Measurements from ENCODE around the gene SLC39A11.
A peak's percentile ranks its signal among the peaks of the same experiment; 100 is the strongest.

SLC39A11 gene

DNA sequence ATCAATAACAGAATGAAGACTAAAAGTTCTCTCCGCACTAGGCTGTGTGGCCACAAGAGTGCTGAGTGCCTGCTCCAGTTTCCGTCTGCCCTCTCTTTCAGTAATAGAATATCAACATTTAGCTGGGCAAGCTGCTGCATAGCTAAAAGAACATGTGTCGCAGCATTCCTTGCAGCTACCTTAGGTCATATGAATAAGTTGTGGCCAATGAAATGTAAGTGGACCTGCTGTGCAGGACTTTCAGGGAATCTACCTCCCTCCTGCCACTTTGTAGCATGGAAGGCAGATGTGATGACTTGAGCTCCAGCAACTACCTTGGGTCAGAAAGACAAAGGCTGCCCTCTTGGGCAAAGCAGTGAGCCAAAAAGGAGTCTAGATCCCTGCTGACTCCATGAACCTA, 25.4 kb downstream of the SLC39A11 start:
- CTCF ChIA-PET = no interaction called here
- H3K9me3 ChIP-seq (ENCODE audit: control extremely low read depth in 1 of 5, control insufficient read depth in 4 of 5, insufficient read depth in 2 of 5, low read depth in 1 of 5, low read length in 4 of 5) = peaks cover 0 to 5% (median 0%) of the 10 kb centered on the region in 5 experiments
- H3K4me3 ChIP-seq (ENCODE audit: control insufficient read depth in 1 of 7, extremely low read depth in 1 of 7, insufficient read depth in 4 of 7, low read depth in 2 of 7, low read length in 6 of 7) = no peak overlapping the region
- H3K36me3 ChIP-seq (ENCODE audit: control insufficient read depth in 4 of 4, insufficient read depth in 4 of 4, low read length in 3 of 4) = peaks cover 0 to 22% (median 7%) of the 10 kb centered on the region in 4 experiments
- POLR2A ChIA-PET = no interaction called here
- WGBS (ENCODE audit: insufficient coverage) = 100% methylated on average over 2 of the region's 3 CpGs
- no peak overlapping the region for H3K27ac ChIP-seq (ENCODE audit: insufficient read depth in 1 of 2, low read depth in 1 of 2, low read length in 2 of 2, poor library complexity in 1 of 2, severe bottlenecking in 2 of 2)
- H3K27me3 ChIP-seq (replicated peaks in 2 of 5; ENCODE audit: control insufficient read depth in 4 of 5, insufficient read depth in 5 of 5, low read length in 4 of 5) = no peaks in the 10 kb centered on the region
- H3K4me1 ChIP-seq (ENCODE audit: control extremely low read depth in 1 of 4, control insufficient read depth in 4 of 4, insufficient read depth in 4 of 4, low read length in 3 of 4) = peaks cover 0 to 11% (median 5%) of the 10 kb centered on the region in 4 experiments
- DNase-seq = no peak

DNA sequence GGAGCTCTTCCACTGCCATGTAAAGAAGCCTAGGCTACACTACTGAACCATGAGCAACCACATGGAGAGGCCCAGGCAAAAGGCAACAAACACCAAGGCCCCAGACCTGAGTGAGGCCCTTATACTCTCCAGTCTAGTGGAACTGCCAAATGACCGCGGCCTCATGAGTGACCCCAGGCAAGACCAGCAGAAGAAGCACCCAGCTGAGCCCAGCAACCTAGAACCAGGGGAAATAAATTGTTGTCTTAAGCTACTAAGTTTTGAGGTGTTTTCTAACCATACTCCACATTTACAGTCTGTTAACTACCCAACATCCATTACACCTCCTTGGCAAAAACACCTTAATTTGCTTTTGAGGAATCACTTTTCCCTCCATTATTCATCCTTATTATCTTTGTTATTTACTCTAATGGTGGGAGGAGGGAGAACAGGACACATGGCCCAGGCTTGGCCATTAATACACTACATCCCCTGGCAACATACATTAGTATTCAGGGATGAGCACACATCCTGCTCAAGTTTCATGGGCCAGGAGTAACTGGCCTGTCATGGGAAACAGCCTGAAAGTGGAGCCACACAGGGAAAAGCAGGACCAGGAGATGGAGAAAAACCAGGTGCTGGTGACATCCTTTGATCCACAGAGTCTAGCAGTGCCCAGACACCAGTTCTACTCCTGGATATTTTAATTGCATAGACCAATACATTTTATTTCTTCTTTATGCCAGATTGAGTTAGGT, 26.2 kb downstream of the SLC39A11 start:
- POLR2A ChIA-PET = no interaction called here
- DNase-seq = no peak
- Histone ChIP-seq H3K4me3 (ENCODE audit: control insufficient read depth in 1 of 7, extremely low read depth in 1 of 7, insufficient read depth in 4 of 7, low read depth in 2 of 7, low read length in 6 of 7) (no peak overlapping the region), H3K4me1 (ENCODE audit: control extremely low read depth in 1 of 4, control insufficient read depth in 4 of 4, insufficient read depth in 4 of 4, low read length in 3 of 4) (peaks cover 0 to 11% (median 5%) of the 10 kb centered on the region in 4 experiments), H3K27ac (ENCODE audit: insufficient read depth in 1 of 2, low read depth in 1 of 2, low read length in 2 of 2, poor library complexity in 1 of 2, severe bottlenecking in 2 of 2) (no peak overlapping the region), H3K9me3 (ENCODE audit: control extremely low read depth in 1 of 5, control insufficient read depth in 4 of 5, insufficient read depth in 2 of 5, low read depth in 1 of 5, low read length in 4 of 5) (peaks cover 0 to 4% (median 0%) of the 10 kb centered on the region in 5 experiments), H3K36me3 (ENCODE audit: control insufficient read depth in 4 of 4, insufficient read depth in 4 of 4, low read length in 3 of 4) (peaks cover 0 to 18% (median 4%) of the 10 kb centered on the region in 4 experiments), H3K27me3 (replicated peaks in 2 of 5; ENCODE audit: control insufficient read depth in 4 of 5, insufficient read depth in 5 of 5, low read length in 4 of 5) (no peaks in the 10 kb centered on the region)
- CTCF ChIA-PET = interaction anchor here (0.6 to 1.0 kb wide), 2 partner anchors 339 to 1152 kb away, joined by 3 read pairs; no protein-coding TSS in a partner anchor
- WGBS (ENCODE audit: insufficient coverage) = no CpG with 5 or more reads among the region's 2 CpGs

DNA sequence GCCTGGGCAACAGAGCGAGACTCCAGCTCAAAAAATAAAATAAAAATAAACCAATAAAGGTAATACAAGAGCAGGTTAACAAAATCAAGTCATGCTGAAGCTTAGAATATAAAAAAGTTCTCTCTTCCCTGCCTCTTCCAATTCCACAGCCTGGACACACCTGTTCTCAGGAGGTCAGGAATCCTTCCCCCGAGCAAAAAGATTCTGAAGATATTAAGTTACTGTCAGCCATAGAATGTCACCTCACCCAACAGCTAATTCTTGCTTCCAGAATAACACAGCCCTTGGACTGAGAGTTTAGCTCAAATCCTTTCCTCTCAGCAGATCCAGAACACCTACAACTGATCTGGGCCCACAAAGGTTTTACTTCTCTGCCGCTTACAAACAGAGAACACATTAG, 27.1 kb downstream of the SLC39A11 start:
- POLR2A ChIA-PET = no interaction called here
- DNase-seq = no peak
- peaks cover 0 to 10% (median 3%) of the 10 kb centered on the region in 4 experiments for H3K36me3 ChIP-seq (ENCODE audit: control insufficient read depth in 4 of 4, insufficient read depth in 4 of 4, low read length in 3 of 4)
- CTCF ChIA-PET = interaction anchor here (1.0 kb wide), 1 partner anchor 338 kb away, joined by 3 read pairs; no protein-coding TSS in a partner anchor
- peaks cover 0 to 11% (median 5%) of the 10 kb centered on the region in 4 experiments for H3K4me1 ChIP-seq (ENCODE audit: control extremely low read depth in 1 of 4, control insufficient read depth in 4 of 4, insufficient read depth in 4 of 4, low read length in 3 of 4)
- H3K4me3 ChIP-seq (ENCODE audit: control insufficient read depth in 1 of 7, extremely low read depth in 1 of 7, insufficient read depth in 4 of 7, low read depth in 2 of 7, low read length in 6 of 7) = no peak overlapping the region
- no peaks in the 10 kb centered on the region for H3K27me3 ChIP-seq (replicated peaks in 2 of 5; ENCODE audit: control insufficient read depth in 4 of 5, insufficient read depth in 5 of 5, low read length in 4 of 5)
- no peak overlapping the region for H3K27ac ChIP-seq (ENCODE audit: insufficient read depth in 1 of 2, low read depth in 1 of 2, low read length in 2 of 2, poor library complexity in 1 of 2, severe bottlenecking in 2 of 2)
- peaks cover 0 to 1% (median 0%) of the 10 kb centered on the region in 5 experiments for H3K9me3 ChIP-seq (ENCODE audit: control extremely low read depth in 1 of 5, control insufficient read depth in 4 of 5, insufficient read depth in 2 of 5, low read depth in 1 of 5, low read length in 4 of 5)
- WGBS (ENCODE audit: insufficient coverage) = 100% methylated on average over 1 of the region's 3 CpGs

DNA sequence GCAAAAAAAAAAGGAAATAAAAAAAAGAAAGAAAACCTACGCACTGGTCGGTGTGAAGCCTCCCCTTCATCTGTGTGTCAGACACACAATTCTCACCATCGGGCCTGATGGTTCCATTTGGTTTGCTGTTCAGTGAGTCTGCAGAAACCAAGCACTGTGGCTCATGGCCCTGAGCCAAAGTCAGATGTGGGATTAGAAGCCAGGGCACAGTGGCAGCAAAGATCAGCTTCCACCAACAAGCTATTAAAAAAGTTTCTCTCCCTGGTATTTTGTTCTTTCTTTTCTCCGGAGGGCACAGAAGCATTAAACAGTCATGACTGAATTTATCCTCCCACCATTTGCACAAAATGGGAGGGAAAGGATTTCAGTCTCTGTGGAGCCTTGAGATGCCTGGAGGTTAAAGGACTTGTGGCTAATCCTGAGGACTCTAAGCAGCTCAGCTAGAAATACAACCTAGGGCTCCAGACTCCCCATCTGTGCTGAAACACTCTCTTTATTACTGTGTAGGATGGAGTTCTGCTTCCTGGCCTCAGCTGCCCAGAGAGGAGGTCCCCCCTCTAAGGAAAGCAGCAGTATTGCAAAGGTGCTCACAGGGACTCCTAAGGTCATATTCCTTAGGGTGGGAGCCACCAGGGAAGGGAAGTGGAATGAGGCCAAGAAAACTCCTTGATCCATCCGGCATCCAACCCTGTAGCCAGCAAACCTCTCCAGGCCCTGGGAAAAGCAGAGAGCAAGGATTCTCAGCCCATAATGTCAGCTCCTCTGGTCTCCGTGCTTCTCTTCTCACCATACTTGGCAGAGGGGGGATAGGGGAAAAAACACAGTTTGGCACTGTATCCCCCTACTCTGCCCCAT, 28.2 kb downstream of the SLC39A11 start:
- 0% methylated on average over 3 of the region's 6 CpGs for WGBS (ENCODE audit: insufficient coverage)
- peak; percentile 39 to 88 (median 80) for DNase-seq
- Histone ChIP-seq H3K9me3 (ENCODE audit: control extremely low read depth in 1 of 5, control insufficient read depth in 4 of 5, insufficient read depth in 2 of 5, low read depth in 1 of 5, low read length in 4 of 5) (no peaks in the 10 kb centered on the region), H3K27me3 (replicated peaks in 2 of 5; ENCODE audit: control insufficient read depth in 4 of 5, insufficient read depth in 5 of 5, low read length in 4 of 5) (no peaks in the 10 kb centered on the region), H3K4me1 (ENCODE audit: control extremely low read depth in 1 of 4, control insufficient read depth in 4 of 4, insufficient read depth in 4 of 4, low read length in 3 of 4) (peaks cover 0 to 11% (median 5%) of the 10 kb centered on the region in 4 experiments), H3K27ac (ENCODE audit: insufficient read depth in 1 of 2, low read depth in 1 of 2, low read length in 2 of 2, poor library complexity in 1 of 2, severe bottlenecking in 2 of 2) (no peak overlapping the region), H3K4me3 (ENCODE audit: control insufficient read depth in 1 of 7, extremely low read depth in 1 of 7, insufficient read depth in 4 of 7, low read depth in 2 of 7, low read length in 6 of 7) (peak overlapping the region in 1 of 7 experiments; percentile 2), H3K36me3 (ENCODE audit: control insufficient read depth in 4 of 4, insufficient read depth in 4 of 4, low read length in 3 of 4) (peaks cover 0 to 6% (median 3%) of the 10 kb centered on the region in 4 experiments)
- ChIA-PET CTCF (no interaction called here), POLR2A (no interaction called here)

DNA sequence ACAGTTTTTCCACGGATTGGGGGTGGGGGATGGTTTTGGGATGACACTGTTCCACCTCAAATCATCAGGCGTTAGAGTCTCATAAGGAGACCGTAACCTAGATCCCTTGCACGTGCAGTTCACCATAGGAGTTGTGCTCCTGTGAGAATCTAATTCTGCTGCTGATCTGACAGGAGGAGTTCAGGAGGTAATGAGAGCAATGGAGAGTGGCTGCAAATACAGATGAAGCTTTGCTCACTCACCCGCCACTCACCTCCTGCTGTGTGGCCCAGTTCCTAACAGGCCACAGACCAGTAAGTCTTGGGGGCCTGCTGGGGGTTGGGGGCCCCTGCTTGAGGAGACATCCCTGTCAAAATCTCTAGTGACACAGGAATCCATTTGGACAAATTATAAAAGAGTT, 29.8 kb downstream of the SLC39A11 start:
- no peaks in the 10 kb centered on the region for H3K27me3 ChIP-seq (replicated peaks in 2 of 5; ENCODE audit: control insufficient read depth in 4 of 5, insufficient read depth in 5 of 5, low read length in 4 of 5)
- no peak overlapping the region for H3K27ac ChIP-seq (ENCODE audit: insufficient read depth in 1 of 2, low read depth in 1 of 2, low read length in 2 of 2, poor library complexity in 1 of 2, severe bottlenecking in 2 of 2)
- H3K9me3 ChIP-seq (ENCODE audit: control extremely low read depth in 1 of 5, control insufficient read depth in 4 of 5, insufficient read depth in 2 of 5, low read depth in 1 of 5, low read length in 4 of 5) = no peaks in the 10 kb centered on the region
- peaks cover 0 to 11% (median 5%) of the 10 kb centered on the region in 4 experiments for H3K4me1 ChIP-seq (ENCODE audit: control extremely low read depth in 1 of 4, control insufficient read depth in 4 of 4, insufficient read depth in 4 of 4, low read length in 3 of 4)
- WGBS (ENCODE audit: insufficient coverage) = 83% methylated on average over 1 of the region's 5 CpGs
- ChIA-PET CTCF (no interaction called here), POLR2A (no interaction called here)
- no peak for DNase-seq
- H3K36me3 ChIP-seq (ENCODE audit: control insufficient read depth in 4 of 4, insufficient read depth in 4 of 4, low read length in 3 of 4) = peaks cover 0 to 2% (median 0%) of the 10 kb centered on the region in 4 experiments
- H3K4me3 ChIP-seq (ENCODE audit: control insufficient read depth in 1 of 7, extremely low read depth in 1 of 7, insufficient read depth in 4 of 7, low read depth in 2 of 7, low read length in 6 of 7) = no peak overlapping the region

DNA sequence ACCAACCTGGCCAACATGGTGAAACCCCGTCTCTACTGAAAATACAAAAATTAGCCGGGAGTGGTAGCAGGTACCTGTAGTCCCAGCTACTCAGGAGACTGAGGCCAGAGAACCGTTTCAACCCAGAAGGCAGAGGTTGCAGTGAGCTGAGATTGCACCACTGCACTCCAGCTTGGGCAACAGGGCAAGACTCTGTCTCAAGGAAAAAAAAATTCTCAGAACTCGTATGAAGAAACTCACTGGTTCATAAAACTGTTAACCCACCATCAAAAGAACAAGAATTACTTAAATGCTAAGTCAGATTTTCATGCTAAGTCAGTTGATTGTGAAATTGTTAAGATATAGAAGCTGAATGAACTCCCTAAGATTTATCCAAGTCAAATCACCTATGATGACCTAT, 31.3 kb downstream of the SLC39A11 start:
- ChIA-PET CTCF (no interaction called here), POLR2A (no interaction called here)
- no peak overlapping the region for H3K4me3 ChIP-seq (ENCODE audit: control insufficient read depth in 1 of 7, extremely low read depth in 1 of 7, insufficient read depth in 4 of 7, low read depth in 2 of 7, low read length in 6 of 7)
- WGBS (ENCODE audit: insufficient coverage) = 96% methylated on average over 3 of the region's 4 CpGs
- H3K4me1 ChIP-seq (ENCODE audit: control extremely low read depth in 1 of 4, control insufficient read depth in 4 of 4, insufficient read depth in 4 of 4, low read length in 3 of 4) = peaks cover 0 to 11% (median 5%) of the 10 kb centered on the region in 4 experiments
- DNase-seq = no peak
- no peaks in the 10 kb centered on the region for H3K9me3 ChIP-seq (ENCODE audit: control extremely low read depth in 1 of 5, control insufficient read depth in 4 of 5, insufficient read depth in 2 of 5, low read depth in 1 of 5, low read length in 4 of 5)
- H3K27ac ChIP-seq (ENCODE audit: insufficient read depth in 1 of 2, low read depth in 1 of 2, low read length in 2 of 2, poor library complexity in 1 of 2, severe bottlenecking in 2 of 2) = no peak overlapping the region
- H3K27me3 ChIP-seq (replicated peaks in 2 of 5; ENCODE audit: control insufficient read depth in 4 of 5, insufficient read depth in 5 of 5, low read length in 4 of 5) = no peaks in the 10 kb centered on the region
- peaks cover 0 to 3% (median 0%) of the 10 kb centered on the region in 4 experiments for H3K36me3 ChIP-seq (ENCODE audit: control insufficient read depth in 4 of 4, insufficient read depth in 4 of 4, low read length in 3 of 4)

DNA sequence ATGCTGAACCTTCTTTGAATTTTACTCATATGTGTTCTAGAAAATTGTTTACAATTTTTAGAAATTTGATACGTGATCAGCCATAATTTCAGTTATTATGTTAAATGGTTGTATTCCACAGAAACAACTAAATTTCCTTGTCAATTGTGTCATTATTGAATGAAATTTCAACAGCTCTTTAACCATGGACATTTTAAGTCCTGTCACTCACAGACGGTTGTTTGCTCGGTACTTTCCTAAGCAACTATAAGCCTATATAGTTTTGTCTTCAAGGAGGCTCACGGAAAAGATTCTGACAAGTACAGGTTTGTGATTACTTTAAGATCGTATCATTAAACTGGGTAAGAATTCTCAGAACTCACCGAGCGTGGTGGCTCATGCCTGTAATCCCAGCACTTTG, 31.8 kb downstream of the SLC39A11 start:
- no peak overlapping the region for H3K27ac ChIP-seq (ENCODE audit: insufficient read depth in 1 of 2, low read depth in 1 of 2, low read length in 2 of 2, poor library complexity in 1 of 2, severe bottlenecking in 2 of 2)
- H3K9me3 ChIP-seq (ENCODE audit: control extremely low read depth in 1 of 5, control insufficient read depth in 4 of 5, insufficient read depth in 2 of 5, low read depth in 1 of 5, low read length in 4 of 5) = no peaks in the 10 kb centered on the region
- WGBS (ENCODE audit: insufficient coverage) = 98% methylated on average over 5 of the region's 7 CpGs
- CTCF ChIA-PET = no interaction called here
- no peaks in the 10 kb centered on the region for H3K27me3 ChIP-seq (replicated peaks in 2 of 5; ENCODE audit: control insufficient read depth in 4 of 5, insufficient read depth in 5 of 5, low read length in 4 of 5)
- DNase-seq = no peak
- H3K4me1 ChIP-seq (ENCODE audit: control extremely low read depth in 1 of 4, control insufficient read depth in 4 of 4, insufficient read depth in 4 of 4, low read length in 3 of 4) = peaks cover 0 to 11% (median 5%) of the 10 kb centered on the region in 4 experiments
- POLR2A ChIA-PET = no interaction called here
- H3K4me3 ChIP-seq (ENCODE audit: control insufficient read depth in 1 of 7, extremely low read depth in 1 of 7, insufficient read depth in 4 of 7, low read depth in 2 of 7, low read length in 6 of 7) = no peak overlapping the region
- peaks cover 0 to 3% (median 0%) of the 10 kb centered on the region in 4 experiments for H3K36me3 ChIP-seq (ENCODE audit: control insufficient read depth in 4 of 4, insufficient read depth in 4 of 4, low read length in 3 of 4)
